IPS-11a (cell line): ENCODE measurements around the gene TRIM45.
"Not testable (repeated sequence)": the region's sequence is repeated elsewhere in the genome, so short reads cannot be mapped to it uniquely, and the experiment has no call there.

Experiments used
- H3K4me3 ChIP-seq: one replicate; pipeline ENCODE4 v1.5.1; 2013; ENCODE audit warnings: low read depth, low read length, control low read depth

Gene TRIM45

DNA sequence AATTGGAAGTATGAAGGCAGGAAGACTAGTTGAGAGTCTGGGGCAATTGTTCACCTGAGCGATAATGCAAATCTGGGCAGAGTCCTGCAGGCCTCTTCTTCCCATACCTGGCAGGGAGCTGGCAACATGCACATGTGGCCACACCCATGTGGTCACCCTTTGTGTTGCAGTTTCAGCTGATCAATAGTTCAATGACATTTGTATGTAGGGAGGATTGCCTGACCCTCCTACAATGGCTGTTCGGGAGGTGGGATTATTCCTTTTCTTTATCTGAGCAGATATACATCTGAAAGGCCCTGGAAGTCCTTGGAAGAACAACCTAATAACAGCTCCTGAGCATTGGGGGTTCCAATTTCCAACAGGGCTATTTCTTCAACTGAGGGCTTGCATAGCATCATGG lies 15.2 kb upstream of the TRIM45 start:
- no peak overlapping the region for H3K4me3 ChIP-seq

DNA sequence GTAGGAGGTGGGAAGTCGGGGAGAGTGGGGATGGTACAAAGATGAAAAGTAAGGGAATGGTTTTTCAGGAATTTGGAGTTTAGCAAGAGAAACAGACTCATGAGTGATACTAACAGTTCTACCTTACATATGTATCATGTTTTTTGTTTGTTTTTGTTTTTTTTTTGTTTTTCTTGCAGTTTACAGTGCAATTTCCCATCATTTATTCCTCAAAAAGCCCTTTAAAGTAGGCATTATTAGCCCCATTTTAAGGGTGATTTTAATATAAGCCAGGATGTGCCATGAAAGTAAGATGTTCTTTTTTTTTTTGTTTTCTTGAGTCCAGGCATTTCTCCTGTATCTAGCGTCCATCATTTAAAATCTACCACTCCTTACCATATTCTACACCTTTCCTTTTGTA lies 13.8 kb upstream of the TRIM45 start:
- no peak overlapping the region for H3K4me3 ChIP-seq

DNA sequence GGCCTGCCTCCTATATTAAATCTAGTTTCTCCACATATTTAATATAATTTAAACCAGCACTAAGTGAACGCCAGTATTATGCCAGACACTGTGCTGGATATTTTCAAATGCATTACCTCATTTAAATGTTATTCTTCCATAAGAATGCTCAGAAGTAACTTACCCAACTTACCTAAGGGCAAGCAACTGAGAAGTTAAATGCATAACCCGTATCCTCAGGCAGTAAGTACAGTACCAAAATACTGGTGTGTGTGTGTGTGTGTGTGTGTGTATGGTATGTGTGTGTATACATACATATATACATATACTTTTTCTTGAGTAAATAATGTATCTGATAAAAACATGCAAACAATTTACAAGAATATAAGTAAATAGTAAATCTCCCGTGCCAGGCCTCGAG lies 9.0 kb upstream of the TRIM45 start:
- H3K4me3 ChIP-seq: no peak overlapping the region

DNA sequence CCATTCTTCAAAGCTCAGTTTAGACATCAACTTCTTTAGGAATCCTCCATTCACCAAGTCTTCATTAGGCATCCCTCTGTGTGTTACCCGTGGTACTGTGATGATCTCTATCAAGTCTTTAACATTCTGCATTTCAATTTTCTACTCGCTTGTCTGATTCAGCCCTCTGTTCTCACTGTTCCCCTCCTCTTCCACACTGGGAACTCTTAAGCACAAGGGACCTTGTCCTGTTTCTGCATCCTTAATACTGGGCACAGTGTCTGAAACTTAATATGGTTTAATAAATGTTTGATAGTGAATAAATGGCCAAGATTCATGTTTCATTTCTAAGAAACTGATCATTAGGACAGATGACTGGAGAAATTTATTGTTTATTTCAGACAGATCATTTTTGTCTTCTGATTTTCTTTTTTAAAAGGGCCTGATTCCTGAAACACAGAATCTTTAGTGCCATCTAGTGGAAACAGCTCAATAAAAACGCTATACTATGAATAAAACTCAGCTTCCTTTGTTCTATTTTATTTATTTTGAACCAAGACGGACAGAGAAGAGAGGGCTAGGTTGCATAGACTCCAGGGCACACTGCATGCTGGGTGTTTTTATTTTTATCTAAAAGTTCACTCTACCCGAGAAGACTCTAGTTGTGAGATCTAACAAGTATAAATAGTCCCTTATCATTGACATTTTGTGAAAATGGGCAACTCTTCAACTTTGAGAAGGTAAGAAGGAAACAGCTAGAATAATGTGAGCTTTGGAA lies 7.0 kb upstream of the TRIM45 start:
- no peak overlapping the region for H3K4me3 ChIP-seq

DNA sequence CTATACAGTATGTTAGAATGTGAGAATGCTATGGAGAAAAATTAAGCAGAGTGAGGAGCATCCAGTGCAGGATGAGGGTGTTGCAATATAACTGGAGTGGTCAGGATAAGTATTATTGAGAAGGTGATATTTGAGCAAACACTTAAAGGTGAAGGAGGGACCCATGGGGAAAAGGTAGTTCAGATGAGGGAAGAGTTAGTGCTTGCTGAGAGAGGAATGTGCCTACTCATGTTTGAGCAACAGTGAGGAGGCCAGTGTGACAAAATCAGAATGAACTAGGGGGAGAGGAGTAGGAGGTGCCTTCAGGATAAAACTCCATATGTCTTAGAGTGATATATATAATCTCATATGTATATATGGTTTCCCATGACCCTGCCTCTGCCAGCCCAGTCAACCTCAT lies 6.2 kb upstream of the TRIM45 start:
- H3K4me3 ChIP-seq: no peak overlapping the region

DNA sequence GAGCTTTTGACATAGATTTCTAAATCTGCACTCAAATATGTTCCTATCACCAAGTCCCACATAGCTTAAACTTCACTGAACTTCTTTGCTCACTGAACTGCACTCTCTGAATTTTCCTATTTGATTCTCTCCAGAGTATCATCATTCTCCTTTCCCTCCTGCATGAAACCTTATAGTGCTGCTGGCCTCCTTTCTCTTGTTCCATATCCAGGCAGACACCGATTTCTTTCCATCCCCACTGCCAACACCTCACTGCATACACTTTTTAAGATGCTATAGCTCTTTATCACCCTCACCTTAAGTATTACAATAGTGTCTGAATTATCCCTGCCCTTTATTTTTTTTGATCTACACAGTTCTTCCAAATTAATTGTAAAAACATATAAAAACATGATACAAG lies 3.1 kb upstream of the TRIM45 start:
- no peak overlapping the region for H3K4me3 ChIP-seq

DNA sequence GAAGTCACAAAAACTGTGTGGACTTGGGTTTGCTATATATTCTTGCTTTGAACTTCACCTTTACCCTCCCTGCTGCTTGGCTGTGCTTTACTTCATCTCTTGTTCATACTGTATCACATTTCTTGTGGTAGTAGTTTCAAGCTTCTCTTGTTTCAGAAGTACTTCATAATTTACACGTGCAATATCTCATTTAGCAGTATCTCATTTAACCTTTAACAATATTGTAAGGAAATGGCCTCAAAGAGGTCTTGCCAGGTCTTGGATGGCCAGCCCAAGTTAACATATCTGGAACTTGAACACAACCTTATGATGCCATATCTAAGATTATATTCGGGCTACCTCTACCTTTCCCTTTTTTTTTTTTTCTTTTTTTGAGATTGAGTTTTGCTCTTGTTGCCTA lies 1.7 kb upstream of the TRIM45 start:
- H3K4me3 ChIP-seq: no peak overlapping the region

DNA sequence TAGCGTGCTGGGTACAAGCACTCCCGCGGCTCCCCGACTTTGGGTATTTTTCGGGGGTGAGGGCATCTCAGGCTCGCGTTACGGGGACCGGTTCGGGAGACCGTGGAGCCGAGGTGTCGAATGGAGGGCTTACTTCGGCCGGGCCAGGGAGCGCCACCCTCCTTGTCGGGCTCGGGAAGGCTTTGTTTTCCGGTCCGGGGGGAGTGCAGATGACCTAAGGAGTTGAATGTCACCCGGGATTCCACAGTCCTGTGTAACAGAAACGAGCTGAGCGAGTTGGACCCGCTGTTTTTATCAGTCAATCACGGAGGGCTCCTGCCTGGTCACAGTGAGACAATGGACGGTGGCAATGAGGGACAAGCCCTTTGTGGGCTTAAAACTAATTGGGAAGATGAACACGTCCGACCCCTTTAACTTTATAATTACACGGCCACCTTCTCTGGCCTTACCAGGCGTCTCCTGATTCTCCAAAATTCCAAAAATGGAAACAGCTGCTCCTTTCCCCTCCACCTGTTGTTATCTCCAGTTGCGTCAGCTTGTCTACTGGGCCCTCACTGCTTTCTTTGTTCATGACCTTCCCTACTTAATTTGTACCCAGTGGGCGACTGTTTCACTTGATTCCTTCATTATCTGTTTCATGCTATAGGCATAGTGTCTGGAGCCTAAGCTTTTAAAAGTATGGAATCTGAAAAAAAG lies 929 bp upstream of the TRIM45 start:
- H3K4me3 ChIP-seq: peak overlapping the region; percentile 91

DNA sequence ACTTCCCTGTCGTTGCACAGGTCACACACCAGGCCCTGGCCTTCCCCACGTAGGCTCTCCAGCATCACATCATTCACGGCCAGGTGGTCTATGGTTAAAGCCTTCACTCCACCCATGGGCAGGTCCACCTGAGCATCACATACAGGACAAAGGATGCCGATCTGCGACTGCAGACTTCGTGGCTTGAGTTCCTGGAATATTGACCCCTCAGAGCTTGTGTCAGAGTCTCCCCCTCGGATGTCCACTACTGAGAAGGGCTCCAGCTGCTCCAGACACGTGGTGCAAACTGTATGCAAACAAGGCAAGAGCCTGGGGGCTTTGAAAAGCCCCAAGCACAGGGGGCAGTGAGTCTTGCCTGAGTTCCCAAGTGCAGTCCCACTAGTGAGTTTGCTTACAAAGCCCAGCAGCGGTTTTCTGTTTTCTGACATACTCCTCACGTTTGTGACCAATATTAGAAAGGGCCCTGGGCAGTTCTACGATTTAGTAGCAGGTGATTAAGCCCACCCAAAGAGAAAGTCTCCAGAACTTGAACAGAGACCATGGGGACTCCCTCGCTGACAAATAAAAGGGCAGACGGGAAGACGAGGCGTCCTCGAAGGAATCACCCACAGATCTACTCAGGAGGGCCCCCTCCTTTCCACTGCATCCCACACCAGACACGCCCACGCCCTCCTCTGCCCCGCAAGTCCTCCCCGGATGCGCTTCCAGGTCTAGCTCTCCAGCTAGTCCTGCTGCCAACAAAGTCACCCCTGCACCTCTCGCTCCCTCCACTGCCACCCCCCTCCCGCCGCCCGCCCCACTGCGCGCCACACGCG lies 568 bp downstream of the TRIM45 start:
- H3K4me3 ChIP-seq: peak overlapping the region; percentile 91

DNA sequence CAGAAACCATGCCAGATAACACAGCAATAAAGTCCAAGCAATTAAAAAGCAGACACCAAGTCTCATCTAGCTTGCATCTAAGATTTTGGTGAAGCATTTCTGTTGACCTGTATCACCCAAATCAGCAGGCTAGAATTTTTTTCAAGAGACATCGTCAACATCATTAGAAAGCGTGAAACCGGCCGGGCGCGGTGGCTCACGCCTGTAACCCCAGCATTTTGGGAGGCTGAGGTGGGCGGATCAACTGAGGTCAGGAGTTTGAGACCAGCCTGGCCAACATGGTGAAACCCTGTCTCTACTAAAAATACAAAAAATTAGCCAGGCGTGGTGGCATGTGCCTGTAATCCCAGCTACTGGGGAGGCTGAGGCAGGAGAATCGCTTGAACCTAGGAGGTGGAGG lies 2.4 kb downstream of the TRIM45 start:
- not testable (repeated sequence) for H3K4me3 ChIP-seq

DNA sequence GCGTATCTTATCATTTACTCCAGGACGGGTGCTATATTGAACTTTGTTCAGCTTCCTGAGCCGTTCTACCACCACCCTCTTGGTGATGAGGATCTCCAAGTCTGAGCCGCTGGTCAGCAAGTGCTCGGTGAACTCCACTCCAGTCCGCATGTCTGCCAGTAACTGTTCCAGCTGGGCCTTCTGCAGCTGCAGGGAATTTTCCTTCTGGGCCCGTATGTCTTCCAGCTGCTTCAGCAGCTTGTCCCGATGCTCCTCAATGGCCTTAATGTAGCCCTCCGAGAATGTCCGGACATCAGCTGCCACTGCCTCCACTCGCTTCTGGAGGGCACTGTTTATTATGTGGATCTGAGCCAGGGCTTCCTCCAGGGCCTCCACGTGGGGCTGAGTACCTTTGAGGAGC lies 3.4 kb downstream of the TRIM45 start:
- no peak overlapping the region for H3K4me3 ChIP-seq

DNA sequence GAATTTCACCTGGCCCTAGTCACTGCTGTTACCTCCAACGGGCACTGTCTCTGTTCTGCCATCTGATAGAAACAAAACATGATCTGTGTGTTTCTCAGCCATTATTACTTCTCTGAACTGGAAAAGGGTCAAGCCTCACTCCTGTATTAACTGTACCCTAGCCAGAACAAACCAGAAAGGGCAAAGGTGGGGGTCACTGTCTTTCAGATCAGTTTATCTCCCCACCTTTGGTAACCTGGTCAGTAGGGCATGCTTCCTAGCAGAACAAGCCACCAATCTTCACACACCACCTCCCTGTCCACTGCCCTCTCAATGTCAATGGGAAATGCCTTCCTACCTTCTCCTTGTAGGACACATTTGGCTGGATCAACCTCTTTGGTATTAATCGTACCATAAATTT lies 3.9 kb downstream of the TRIM45 start:
- no peak overlapping the region for H3K4me3 ChIP-seq

DNA sequence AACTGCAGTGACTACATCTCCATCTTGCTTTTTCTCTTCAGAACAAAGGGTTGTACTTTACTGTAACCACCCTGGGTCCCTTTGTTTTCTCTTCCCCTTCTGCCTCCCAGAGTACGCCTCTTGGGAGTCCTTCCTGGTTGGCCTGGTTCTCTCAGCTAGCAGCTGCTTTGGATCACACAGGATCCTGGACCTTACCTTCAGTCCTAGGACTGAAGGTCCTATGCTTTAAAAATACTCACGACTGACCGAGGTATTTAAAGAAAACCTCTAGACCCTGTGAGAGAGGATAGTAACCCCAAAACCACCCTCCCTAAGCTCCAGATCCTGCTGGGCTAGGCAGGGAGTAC lies 4.8 kb downstream of the TRIM45 start:
- H3K4me3 ChIP-seq: no peak overlapping the region

DNA sequence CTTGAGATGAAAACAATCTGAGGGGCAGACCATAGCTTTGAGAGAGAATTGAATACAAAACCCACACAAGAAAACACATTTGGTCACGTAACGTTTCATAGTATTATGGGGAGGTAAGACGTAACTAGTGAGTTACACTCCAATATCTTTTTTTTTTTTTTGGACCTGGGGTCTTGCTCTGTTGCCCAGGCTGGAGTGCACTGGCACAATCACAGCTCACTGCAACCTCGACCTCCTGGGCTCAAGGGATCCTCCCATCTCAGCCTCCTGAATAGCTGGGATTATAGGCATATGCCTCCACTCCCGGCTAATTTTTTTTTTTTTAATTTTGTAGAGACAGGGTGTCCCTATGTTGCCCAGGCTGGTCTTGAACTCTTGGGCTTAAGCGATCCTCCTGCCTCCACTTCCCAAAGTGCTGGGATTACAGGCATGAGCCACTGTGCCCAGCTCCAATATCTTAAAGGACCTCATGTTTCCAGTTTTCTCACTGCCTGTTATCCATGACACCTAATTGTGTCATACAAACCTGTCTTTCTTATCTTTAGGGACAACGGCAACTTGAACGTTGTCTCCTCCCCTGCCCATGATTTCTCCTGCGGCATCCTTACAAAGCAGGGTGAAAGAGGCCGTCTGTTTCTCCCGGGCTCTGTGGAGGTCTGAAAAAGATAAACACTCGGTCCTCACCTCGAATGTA lies 5.3 kb downstream of the TRIM45 start:
- H3K4me3 ChIP-seq: no peak overlapping the region

DNA sequence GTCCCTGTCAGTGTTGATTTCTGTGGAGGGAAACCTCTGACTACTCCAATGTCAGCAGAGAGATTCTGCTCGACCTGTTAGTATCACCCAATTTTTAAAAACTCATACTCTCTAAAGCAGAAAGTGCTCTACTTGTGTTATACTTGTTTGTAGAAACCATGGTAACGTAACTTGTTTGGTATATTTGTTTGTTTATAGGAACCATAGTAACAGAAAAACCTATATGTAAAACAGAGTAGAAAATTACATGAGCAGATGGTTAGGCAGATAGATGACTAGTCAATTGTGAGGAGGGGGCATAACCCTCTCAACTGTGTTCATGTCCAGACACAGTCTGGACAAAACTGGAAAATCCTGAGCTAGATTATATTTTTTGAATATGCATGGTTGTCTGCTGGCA lies 6.7 kb downstream of the TRIM45 start:
- H3K4me3 ChIP-seq: no peak overlapping the region

DNA sequence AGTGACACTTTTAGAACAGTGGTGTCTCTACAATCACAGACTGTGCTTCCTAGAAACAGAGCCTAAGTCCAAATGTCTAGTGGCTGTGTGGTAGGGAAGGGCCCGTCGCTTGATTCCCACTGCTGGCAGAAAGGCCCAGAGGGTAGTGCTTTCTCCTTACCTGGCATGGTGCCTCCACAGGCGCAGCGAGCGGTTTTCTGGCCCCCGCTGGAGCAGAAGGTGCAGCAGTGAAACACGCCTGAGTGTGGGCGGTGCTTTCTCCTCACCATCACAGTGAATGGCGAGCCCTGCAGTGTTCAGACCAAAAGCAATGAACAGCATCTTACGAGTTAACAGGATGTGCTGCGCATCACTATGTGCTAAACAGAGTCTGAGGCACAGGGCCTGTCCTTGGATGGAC lies 8.3 kb downstream of the TRIM45 start:
- no peak overlapping the region for H3K4me3 ChIP-seq

DNA sequence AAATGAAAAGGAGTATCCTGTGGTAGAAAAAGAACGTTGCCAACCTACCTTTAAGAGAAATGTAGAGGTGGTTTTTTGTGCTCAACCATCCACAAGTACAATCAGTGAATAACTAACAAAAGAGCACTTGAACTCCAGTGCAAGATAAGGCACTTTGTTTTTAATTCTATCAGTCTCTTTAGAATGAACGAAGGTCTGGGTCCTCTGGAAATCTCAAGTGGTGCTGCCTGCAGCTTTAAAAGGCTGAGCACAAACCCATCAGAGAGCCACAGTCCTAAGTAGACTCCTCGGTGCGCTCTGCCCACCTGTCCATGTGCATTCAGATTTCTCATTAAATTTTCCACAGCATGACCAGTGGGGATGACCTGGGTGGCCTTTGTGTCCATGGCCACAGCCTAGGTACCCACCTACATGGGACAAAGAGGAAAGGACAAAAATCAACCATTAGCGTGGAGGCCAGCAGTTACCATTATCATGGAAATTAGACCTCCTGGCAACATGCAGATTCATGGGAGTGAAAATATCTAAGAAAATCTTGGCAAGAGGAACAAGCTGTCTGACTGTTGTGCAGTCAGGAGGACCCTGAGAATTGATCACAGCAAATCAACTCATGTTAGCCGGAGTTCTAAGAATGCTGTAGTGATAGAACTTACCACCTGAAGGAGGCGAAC lies 9.4 kb downstream of the TRIM45 start:
- H3K4me3 ChIP-seq: no peak overlapping the region

DNA sequence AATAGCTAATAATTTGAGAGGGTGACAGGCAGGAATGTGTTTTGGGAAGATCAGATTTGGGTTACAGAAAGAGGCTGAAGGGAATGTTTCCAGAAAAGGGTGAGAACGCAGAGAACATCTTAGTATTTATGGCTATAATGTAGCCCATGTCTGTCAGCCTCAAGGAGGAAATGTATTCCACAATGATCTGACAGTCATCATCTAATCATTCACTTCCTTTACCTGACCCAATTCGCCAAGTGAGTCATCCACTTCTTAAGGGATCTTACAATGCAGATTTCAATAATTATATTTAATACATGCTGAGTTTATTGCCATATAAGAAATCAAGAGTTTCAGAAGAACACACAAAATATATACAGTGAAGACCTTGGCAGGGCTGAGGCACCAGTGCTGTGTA lies 10.8 kb downstream of the TRIM45 start:
- no peak overlapping the region for H3K4me3 ChIP-seq

DNA sequence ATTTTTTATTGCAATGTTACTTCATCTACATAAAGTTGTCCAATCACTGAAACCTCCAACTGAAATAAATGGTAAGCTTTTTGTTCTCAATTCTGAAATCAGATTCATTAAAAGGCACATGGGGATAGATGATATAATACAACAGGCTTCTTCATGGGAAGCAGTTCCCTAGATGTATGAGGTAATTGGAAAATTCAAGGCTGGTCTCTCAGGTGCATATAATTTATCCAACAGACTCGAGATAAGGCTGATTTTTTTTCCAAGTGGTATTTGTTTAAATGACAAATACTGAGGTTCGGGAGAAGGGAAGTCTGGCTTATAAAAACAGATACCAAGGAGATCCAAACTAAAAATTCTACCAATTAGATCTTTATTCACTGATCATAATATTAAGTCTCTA lies 14.2 kb downstream of the TRIM45 start:
- H3K4me3 ChIP-seq: no peak overlapping the region

DNA sequence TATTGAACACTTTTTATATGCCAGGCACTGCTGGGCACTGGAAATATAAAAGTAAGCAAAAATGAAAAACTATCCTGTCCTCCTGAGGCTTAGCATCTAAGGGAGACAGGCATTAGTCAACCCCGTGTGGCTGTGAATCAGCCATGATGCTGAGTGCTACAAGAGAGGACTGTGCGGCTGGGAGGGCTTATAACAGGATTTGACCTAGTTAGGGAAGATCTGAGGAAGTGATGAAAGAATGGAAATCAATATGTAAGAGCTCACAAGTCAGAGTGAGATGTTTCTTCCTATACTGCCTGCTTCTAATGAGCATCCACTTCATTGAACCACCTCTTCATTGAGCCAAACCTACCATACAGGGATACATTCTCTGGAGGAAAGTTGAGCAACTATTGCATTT lies 15.1 kb downstream of the TRIM45 start:
- no peak overlapping the region for H3K4me3 ChIP-seq

DNA sequence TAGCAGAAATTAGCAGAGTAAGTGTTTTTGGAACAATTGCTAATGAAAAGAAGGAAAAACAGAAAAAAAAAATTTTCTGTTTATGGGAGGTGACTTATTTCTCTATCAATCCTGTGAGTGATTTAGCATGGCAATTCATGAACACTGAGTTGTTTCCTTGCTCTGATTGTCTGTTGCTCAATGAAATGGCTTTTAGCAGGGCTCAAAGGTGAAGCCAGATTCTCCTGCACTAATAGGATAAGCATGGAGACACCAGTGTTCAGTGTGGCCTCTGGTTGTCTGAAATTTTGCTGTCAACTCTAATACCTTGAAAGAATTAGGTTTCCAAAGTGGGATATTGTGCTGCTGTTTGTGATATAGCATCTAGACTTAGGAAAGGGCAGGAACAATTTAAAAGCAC lies 15.8 kb downstream of the TRIM45 start:
- no peak overlapping the region for H3K4me3 ChIP-seq
